Measurements from ENCODE around the gene TRAPPC2L. TPM values are rescaled to one million over a fixed set of nuclear protein-coding genes. Genes with fewer than 3 reads are reported as not detected.

TRAPPC2L gene
- total RNA-seq, 4 donors from 2014 or later = 30.9 to 49.4 (median 35.4) TPM

DNA sequence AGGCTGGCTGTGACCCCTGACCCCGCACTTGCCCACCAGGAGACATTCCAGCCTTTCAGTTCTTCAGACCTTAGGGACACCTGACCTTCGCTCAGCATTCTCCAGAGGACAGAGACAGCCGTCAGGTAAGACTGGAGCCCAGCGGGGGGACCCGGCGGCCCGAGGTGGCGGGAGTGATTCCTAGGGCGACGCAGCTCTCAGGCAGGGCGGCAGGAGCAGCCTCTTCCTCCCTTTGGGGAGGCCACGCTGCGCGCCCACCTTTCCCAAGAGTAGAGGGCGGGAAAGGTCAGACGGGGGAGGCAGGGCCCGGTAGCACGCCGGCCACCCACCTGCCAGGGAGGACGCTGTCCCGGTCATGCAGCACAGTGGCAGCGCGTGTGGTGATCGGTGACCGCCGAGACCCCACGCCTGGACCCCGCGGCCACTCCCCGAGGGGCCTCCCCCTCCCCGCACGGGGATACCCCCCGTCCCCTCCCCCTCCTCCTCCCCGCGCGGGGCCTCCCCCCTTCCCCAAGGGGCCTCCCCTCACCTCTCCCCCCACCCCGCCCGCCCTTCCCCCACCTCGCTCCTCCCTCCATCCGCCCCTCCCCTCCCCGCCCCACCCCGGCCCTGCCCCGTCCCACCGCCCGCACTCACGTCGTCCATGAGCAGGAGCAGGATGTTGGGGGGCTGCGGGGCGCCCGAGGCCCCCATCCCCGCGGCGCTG lies 652 bp upstream of the TRAPPC2L start:
- TF ChIP-seq, protein P1, sequence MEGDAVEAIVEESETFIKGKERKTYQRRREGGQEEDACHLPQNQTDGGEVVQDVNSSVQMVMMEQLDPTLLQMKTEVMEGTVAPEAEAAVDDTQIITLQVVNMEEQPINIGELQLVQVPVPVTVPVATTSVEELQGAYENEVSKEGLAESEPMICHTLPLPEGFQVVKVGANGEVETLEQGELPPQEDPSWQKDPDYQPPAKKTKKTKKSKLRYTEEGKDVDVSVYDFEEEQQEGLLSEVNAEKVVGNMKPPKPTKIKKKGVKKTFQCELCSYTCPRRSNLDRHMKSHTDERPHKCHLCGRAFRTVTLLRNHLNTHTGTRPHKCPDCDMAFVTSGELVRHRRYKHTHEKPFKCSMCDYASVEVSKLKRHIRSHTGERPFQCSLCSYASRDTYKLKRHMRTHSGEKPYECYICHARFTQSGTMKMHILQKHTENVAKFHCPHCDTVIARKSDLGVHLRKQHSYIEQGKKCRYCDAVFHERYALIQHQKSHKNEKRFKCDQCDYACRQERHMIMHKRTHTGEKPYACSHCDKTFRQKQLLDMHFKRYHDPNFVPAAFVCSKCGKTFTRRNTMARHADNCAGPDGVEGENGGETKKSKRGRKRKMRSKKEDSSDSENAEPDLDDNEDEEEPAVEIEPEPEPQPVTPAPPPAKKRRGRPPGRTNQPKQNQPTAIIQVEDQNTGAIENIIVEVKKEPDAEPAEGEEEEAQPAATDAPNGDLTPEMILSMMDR (IDR thresholded peaks at IDR 0.05; ENCODE audit: low read depth) = no peak

- TF ChIP-seq, protein P1 (IDR thresholded peaks at IDR 0.05; ENCODE audit: low read depth) = no peak
These were observed 907 bp downstream of the TRAPPC2L start for GRCh38 chr16:88857728-88858339.

DNA sequence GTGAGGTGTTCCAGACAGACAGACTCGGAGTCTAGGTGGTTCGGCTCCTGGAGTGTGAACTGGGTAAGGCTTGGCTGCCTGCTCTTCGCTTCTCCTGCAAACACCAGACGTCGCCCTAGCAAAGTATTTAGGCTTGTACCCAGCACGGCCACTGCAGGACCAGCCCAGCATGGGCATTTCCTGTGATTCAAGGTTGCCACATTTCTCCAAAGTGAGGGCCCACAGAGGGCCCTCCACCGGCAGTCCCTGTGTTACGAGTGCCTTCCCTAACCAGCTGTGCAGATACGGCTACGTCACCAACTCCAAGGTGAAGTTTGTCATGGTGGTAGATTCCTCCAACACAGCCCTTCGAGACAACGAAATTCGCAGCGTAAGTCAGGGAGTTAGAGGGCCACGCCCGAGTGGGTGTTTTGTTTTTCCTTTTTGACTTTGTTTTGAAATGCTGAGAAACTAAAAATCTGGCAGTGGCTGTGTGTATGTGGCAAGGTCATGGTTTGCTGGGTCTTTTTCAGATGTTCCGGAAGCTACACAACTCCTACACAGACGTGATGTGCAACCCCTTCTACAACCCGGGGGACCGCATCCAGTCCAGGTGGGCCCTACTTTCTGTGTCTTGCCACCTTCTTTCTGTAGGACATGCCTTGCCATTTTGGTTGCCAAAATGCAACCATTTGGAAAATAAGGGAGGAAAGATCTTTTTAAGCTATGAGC lies 2.6 kb downstream of the TRAPPC2L start:
- TF ChIP-seq, protein P1 (IDR thresholded peaks at IDR 0.05; ENCODE audit: low read depth) = no peak

DNA sequence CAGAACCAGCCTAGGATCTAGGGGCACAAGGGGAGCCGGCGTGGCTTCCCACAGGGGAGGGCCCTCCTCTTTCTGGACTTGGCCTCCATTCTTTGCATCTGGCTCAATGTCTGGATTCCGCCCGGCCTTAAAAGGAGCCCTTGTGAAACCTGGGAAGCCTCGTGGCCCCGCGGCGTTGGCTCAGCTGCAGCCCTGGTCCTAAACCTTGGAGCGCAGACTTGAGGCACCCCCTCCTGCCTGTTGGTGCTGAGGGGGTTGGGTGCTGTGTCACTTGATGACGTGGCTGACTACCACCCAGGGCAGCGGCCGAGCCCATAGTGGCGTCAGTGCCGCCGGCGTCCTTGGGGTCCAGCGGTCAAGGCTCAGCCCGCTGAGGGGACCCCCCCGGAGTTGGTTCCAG lies 4.4 kb downstream of the TRAPPC2L start:
- TF ChIP-seq, protein P1 (IDR thresholded peaks at IDR 0.05; ENCODE audit: low read depth) = no peak

- TF ChIP-seq, protein P1 (IDR thresholded peaks at IDR 0.05; ENCODE audit: low read depth) = no peak
These were observed 6.0 kb downstream of the TRAPPC2L start for GRCh38 chr16:88862968-88863367.

DNA sequence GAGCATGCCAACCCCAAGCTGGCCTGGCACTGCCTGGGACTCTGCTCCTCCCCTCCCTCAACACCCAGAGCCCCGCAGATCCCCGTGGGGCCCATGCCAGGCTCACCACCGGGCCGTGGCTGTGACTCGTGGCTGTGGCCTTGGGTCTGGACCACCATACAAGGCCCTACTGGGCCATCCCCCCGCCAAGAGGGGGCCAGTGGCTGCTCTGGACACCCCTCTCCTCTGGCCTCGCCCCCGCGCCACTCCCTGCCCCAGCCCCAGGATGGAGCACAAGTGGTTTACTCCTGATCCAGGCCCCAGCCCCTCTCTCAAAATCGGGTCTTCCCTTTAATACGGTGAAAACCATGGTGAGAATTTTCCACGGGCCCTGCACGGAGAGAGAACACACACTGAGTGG lies 6.5 kb downstream of the TRAPPC2L start:
- TF ChIP-seq, protein P1 (IDR thresholded peaks at IDR 0.05; ENCODE audit: low read depth) = no peak

GRCh38 chr16:88864099-88864498 lies 7.2 kb downstream of the TRAPPC2L start:
- TF ChIP-seq, protein P1 (IDR thresholded peaks at IDR 0.05; ENCODE audit: low read depth) = no peak

Data from subcutaneous adipose tissue (tissue), 4 donors.